Measurements from ENCODE around the gene DHDH. TPM values are rescaled to one million over a fixed set of nuclear protein-coding genes. Genes with fewer than 3 reads are reported as not detected.

Gene DHDH
- total and polyA plus RNA-seq, 2 of the 13 experiments (the other 11 are each of a cell fraction or from before 2014, with no cell fraction given) = 0.13 to 0.91 TPM

GRCh38 chr19:48993175-48994034 lies 59.9 kb downstream of the DHDH start, which contains the start of the genes GYS1 and RUVBL2 (continued):
- 0 out of 2 replicates have a peak, but pooled peaks have one; percentile 70 for TF ChIP-seq MXD3 (CRISPR knock-in tag; IDR thresholded peaks at IDR 0.05)
- no peak for TF ChIP-seq KLF12 (CRISPR knock-in tag; IDR thresholded peaks at IDR 0.05; ENCODE audit: borderline replicate concordance)
- TF ChIP-seq ARNT (IDR thresholded peaks at IDR 0.05) = no peak
- TF ChIP-seq CREB1 (IDR thresholded peaks at IDR 0.05) = peak; percentile 83
- TF ChIP-seq CREB1 (CRISPR knock-in tag; IDR thresholded peaks at IDR 0.05) = peak; percentile 78
- no peak for TF ChIP-seq ZNF180 (CRISPR knock-in tag; IDR thresholded peaks at IDR 0.05; ENCODE audit: borderline replicate concordance, low read depth)
- TF ChIP-seq ZFP36L2 (CRISPR knock-in tag; IDR thresholded peaks at IDR 0.05) = no peak
- TF ChIP-seq TBX2 (CRISPR knock-in tag; IDR thresholded peaks at IDR 0.05; ENCODE audit: borderline replicate concordance) = no peak; the same call in 1 of the 2 replicates
- peak; percentile 89 for TF ChIP-seq RBM39 (IDR thresholded peaks at IDR 0.05; ENCODE audit: low read depth, low read length, poor library complexity, severe bottlenecking)
- 0 out of 2 replicates have a peak, but pooled peaks have one; percentile 45 for TF ChIP-seq ZNF546 (CRISPR knock-in tag; conservative IDR thresholded peaks at IDR 0.05)
- 0 out of 2 replicates have a peak, but pooled peaks have one; percentile 43 for TF ChIP-seq BCL3 (CRISPR knock-in tag; IDR thresholded peaks at IDR 0.05)
- no peak for TF ChIP-seq ZNF484 (CRISPR knock-in tag; IDR thresholded peaks at IDR 0.05; ENCODE audit: borderline replicate concordance, low read depth)
- TF ChIP-seq ZNF337 (CRISPR knock-in tag; IDR thresholded peaks at IDR 0.05; ENCODE audit: borderline replicate concordance, low read depth) = 0 out of 2 replicates have a peak, but pooled peaks have one; percentile 54
- TF ChIP-seq TCF7L2 (IDR thresholded peaks at IDR 0.05; ENCODE audit: low read depth, low read length) = no peak
- no peak for TF ChIP-seq NFKB2 (CRISPR knock-in tag; IDR thresholded peaks at IDR 0.05; ENCODE audit: borderline replicate concordance)
- TF ChIP-seq ZFP82 (CRISPR knock-in tag; IDR thresholded peaks at IDR 0.05; ENCODE audit: borderline replicate concordance) = 0 out of 2 replicates have a peak, but pooled peaks have one; percentile 61
- no peak for TF ChIP-seq PHB2 (IDR thresholded peaks at IDR 0.05; ENCODE audit: partially characterized antibody)
- TF ChIP-seq ARID4A (CRISPR knock-in tag; IDR thresholded peaks at IDR 0.05; ENCODE audit: borderline replicate concordance) = peak; percentile 82
- TF ChIP-seq FOXO1 (CRISPR knock-in tag; IDR thresholded peaks at IDR 0.05) = 0 out of 2 replicates have a peak, but pooled peaks have one; percentile 50
- TF ChIP-seq ZNF724P (CRISPR knock-in tag; IDR thresholded peaks at IDR 0.05; ENCODE audit: borderline replicate concordance) = no peak
- TF ChIP-seq IRX3 (CRISPR knock-in tag; IDR thresholded peaks at IDR 0.05; ENCODE audit: borderline replicate concordance, low read depth) = no peak
- 0 out of 2 replicates have a peak, but pooled peaks have one; percentile 46 for TF ChIP-seq GATA4 (IDR thresholded peaks at IDR 0.05; ENCODE audit: borderline replicate concordance, low read depth)
